ENCODE data around the gene JAK1.

Gene JAK1

GRCh38 chr1:64884261-64885040, 81.9 kb downstream of the JAK1 start:
- TF ChIP-seq CTCF (IDR thresholded peaks at IDR 0.05; ENCODE audit: borderline replicate concordance, control extremely low read depth, extremely low read depth, insufficient read depth, missing control alignments), result no peak
- in situ Hi-C loops (cut with MboI; ENCODE audit: low sequenced_read_pairs, unreplicated experiment), result no loop called here
- DNase-seq (ENCODE audit: low spot score), result no peak

GRCh38 chr1:64882574-64883255, 83.6 kb downstream of the JAK1 start:
- DNase-seq (ENCODE audit: low spot score), result peak; percentile 54
- in situ Hi-C loops (cut with MboI; ENCODE audit: low sequenced_read_pairs, unreplicated experiment), result no loop called here

GRCh38 chr1:64881281-64881680, 85.1 kb downstream of the JAK1 start:
- no peak for TF ChIP-seq CTCF (IDR thresholded peaks at IDR 0.05; ENCODE audit: borderline replicate concordance, control extremely low read depth, extremely low read depth, insufficient read depth, missing control alignments)
- in situ Hi-C loops (cut with MboI; ENCODE audit: low sequenced_read_pairs, unreplicated experiment), result no loop called here
- DNase-seq (ENCODE audit: low spot score), result no peak

More at GRCh38 chr1:64882574-64883255, 83.6 kb downstream of the JAK1 start:
- no peak for TF ChIP-seq CTCF (IDR thresholded peaks at IDR 0.05; ENCODE audit: borderline replicate concordance, control extremely low read depth, extremely low read depth, insufficient read depth, missing control alignments)

GRCh38 chr1:64880449-64880848, 85.9 kb downstream of the JAK1 start:
- DNase-seq (ENCODE audit: low spot score), result no peak
- in situ Hi-C loops (cut with MboI; ENCODE audit: low sequenced_read_pairs, unreplicated experiment), result no loop called here

GRCh38 chr1:64878931-64879611, 87.3 kb downstream of the JAK1 start:
- no peak for TF ChIP-seq CTCF (IDR thresholded peaks at IDR 0.05; ENCODE audit: borderline replicate concordance, control extremely low read depth, extremely low read depth, insufficient read depth, missing control alignments)
- in situ Hi-C loops (cut with MboI; ENCODE audit: low sequenced_read_pairs, unreplicated experiment), result no loop called here
- no peak for DNase-seq (ENCODE audit: low spot score)

More at GRCh38 chr1:64880449-64880848, 85.9 kb downstream of the JAK1 start:
- TF ChIP-seq CTCF (IDR thresholded peaks at IDR 0.05; ENCODE audit: borderline replicate concordance, control extremely low read depth, extremely low read depth, insufficient read depth, missing control alignments), result no peak

- TF ChIP-seq CTCF (IDR thresholded peaks at IDR 0.05; ENCODE audit: borderline replicate concordance, control extremely low read depth, extremely low read depth, insufficient read depth, missing control alignments), result no peak
- no peak for DNase-seq (ENCODE audit: low spot score)
- in situ Hi-C loops (cut with MboI; ENCODE audit: low sequenced_read_pairs, unreplicated experiment), result no loop called here
Observed at GRCh38 chr1:64878090-64878489, 88.3 kb downstream of the JAK1 start.

Measured in GM13976 (cell line).